ENCODE measurements around the gene PCK1. TPM values are rescaled to one million over a fixed set of nuclear protein-coding genes. Genes with fewer than 3 reads are reported as not detected.

PCK1 gene
- total and polyA plus RNA-seq, 2 of the 8 experiments (the other 6 are each of a cell fraction or from before 2014, with no cell fraction given): not detected

DNA sequence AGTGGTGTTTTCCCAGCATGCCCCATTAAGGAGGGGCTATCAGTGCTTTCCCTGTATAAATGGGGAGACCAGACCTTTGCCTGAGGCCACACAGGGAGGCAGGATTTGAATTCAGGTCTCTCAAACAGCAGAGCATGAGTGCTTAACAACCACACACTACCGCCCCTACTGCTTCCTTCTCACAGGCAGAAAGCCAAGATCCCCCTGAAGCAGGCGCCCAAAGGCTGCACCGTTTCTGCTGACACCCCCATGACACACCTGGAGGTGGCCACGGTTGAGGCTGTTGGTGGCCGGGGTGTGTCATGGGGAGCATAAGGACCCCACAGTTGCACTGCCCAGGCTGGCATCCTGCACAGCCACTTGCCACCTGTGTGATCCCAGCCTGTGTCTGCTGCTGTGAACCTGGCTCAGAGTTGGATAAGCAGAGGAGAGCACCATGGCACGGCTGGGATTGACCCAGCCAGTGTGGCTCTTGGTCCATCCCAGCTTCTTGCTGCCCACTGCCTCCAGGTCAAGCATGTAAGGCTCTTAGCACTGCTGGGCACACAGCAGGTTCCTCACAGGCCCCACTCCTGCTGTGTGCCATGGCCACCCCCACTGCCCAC, 28.3 kb downstream of the PCK1 start (continued):
- TF ChIP-seq, protein P1, sequence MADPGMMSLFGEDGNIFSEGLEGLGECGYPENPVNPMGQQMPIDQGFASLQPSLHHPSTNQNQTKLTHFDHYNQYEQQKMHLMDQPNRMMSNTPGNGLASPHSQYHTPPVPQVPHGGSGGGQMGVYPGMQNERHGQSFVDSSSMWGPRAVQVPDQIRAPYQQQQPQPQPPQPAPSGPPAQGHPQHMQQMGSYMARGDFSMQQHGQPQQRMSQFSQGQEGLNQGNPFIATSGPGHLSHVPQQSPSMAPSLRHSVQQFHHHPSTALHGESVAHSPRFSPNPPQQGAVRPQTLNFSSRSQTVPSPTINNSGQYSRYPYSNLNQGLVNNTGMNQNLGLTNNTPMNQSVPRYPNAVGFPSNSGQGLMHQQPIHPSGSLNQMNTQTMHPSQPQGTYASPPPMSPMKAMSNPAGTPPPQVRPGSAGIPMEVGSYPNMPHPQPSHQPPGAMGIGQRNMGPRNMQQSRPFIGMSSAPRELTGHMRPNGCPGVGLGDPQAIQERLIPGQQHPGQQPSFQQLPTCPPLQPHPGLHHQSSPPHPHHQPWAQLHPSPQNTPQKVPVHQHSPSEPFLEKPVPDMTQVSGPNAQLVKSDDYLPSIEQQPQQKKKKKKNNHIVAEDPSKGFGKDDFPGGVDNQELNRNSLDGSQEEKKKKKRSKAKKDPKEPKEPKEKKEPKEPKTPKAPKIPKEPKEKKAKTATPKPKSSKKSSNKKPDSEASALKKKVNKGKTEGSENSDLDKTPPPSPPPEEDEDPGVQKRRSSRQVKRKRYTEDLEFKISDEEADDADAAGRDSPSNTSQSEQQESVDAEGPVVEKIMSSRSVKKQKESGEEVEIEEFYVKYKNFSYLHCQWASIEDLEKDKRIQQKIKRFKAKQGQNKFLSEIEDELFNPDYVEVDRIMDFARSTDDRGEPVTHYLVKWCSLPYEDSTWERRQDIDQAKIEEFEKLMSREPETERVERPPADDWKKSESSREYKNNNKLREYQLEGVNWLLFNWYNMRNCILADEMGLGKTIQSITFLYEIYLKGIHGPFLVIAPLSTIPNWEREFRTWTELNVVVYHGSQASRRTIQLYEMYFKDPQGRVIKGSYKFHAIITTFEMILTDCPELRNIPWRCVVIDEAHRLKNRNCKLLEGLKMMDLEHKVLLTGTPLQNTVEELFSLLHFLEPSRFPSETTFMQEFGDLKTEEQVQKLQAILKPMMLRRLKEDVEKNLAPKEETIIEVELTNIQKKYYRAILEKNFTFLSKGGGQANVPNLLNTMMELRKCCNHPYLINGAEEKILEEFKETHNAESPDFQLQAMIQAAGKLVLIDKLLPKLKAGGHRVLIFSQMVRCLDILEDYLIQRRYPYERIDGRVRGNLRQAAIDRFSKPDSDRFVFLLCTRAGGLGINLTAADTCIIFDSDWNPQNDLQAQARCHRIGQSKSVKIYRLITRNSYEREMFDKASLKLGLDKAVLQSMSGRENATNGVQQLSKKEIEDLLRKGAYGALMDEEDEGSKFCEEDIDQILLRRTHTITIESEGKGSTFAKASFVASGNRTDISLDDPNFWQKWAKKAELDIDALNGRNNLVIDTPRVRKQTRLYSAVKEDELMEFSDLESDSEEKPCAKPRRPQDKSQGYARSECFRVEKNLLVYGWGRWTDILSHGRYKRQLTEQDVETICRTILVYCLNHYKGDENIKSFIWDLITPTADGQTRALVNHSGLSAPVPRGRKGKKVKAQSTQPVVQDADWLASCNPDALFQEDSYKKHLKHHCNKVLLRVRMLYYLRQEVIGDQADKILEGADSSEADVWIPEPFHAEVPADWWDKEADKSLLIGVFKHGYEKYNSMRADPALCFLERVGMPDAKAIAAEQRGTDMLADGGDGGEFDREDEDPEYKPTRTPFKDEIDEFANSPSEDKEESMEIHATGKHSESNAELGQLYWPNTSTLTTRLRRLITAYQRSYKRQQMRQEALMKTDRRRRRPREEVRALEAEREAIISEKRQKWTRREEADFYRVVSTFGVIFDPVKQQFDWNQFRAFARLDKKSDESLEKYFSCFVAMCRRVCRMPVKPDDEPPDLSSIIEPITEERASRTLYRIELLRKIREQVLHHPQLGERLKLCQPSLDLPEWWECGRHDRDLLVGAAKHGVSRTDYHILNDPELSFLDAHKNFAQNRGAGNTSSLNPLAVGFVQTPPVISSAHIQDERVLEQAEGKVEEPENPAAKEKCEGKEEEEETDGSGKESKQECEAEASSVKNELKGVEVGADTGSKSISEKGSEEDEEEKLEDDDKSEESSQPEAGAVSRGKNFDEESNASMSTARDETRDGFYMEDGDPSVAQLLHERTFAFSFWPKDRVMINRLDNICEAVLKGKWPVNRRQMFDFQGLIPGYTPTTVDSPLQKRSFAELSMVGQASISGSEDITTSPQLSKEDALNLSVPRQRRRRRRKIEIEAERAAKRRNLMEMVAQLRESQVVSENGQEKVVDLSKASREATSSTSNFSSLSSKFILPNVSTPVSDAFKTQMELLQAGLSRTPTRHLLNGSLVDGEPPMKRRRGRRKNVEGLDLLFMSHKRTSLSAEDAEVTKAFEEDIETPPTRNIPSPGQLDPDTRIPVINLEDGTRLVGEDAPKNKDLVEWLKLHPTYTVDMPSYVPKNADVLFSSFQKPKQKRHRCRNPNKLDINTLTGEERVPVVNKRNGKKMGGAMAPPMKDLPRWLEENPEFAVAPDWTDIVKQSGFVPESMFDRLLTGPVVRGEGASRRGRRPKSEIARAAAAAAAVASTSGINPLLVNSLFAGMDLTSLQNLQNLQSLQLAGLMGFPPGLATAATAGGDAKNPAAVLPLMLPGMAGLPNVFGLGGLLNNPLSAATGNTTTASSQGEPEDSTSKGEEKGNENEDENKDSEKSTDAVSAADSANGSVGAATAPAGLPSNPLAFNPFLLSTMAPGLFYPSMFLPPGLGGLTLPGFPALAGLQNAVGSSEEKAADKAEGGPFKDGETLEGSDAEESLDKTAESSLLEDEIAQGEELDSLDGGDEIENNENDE (IDR thresholded peaks at IDR 0.05; ENCODE audit: insufficient replicate concordance, low read length): no peak
- TF ChIP-seq MAFK (IDR thresholded peaks at IDR 0.05; ENCODE audit: low read depth, low read length) (no peak), CBX5 (IDR thresholded peaks at IDR 0.05; ENCODE audit: low read depth, low read length) (no peak), RFX5 (IDR thresholded peaks at IDR 0.05; ENCODE audit: borderline replicate concordance, low read depth, low read length) (no peak), ZNF274 (IDR thresholded peaks at IDR 0.05; ENCODE audit: borderline replicate concordance, extremely low read depth, low read length) (no peak), JUN (IDR thresholded peaks at IDR 0.05; ENCODE audit: low read depth, low read length) (no peak), SIX5 (IDR thresholded peaks at IDR 0.05; ENCODE audit: low read depth, low read length) (no peak), KDM1A (IDR thresholded peaks at IDR 0.05; ENCODE audit: borderline replicate concordance, low read length) (no peak), RXRA (IDR thresholded peaks at IDR 0.05; ENCODE audit: insufficient read depth, low read depth, low read length) (no peak), EZH2 (IDR thresholded peaks at IDR 0.05; ENCODE audit: low read depth, low read length, severe bottlenecking) (no peak), POLR2A (IDR thresholded peaks at IDR 0.05; ENCODE audit: control extremely low read depth in 1 of 2, low read depth in 2 of 2, low read length in 2 of 2) (no peak)

All from H1 (cell line).